ENCODE results near the gene PCDHB8.
A peak's percentile ranks its signal among the peaks of the same experiment; 100 is the strongest.

GRCh38 chr5:141192110-141192725, 14.6 kb downstream of the PCDHB8 start, which contains the start of gene PCDHB10:
- TF ChIP-seq CTCF (IDR thresholded peaks at IDR 0.05) (peak; percentile 94), ZFX (IDR thresholded peaks at IDR 0.05; ENCODE audit: borderline replicate concordance) (no peak)
